ENCODE results near the gene ST14. TPM values are rescaled to one million over a fixed set of nuclear protein-coding genes. Genes with fewer than 3 reads are reported as not detected.

The ST14 gene
- under 0.01 and 0.14 TPM in 2 replicates for total RNA-seq

DNA sequence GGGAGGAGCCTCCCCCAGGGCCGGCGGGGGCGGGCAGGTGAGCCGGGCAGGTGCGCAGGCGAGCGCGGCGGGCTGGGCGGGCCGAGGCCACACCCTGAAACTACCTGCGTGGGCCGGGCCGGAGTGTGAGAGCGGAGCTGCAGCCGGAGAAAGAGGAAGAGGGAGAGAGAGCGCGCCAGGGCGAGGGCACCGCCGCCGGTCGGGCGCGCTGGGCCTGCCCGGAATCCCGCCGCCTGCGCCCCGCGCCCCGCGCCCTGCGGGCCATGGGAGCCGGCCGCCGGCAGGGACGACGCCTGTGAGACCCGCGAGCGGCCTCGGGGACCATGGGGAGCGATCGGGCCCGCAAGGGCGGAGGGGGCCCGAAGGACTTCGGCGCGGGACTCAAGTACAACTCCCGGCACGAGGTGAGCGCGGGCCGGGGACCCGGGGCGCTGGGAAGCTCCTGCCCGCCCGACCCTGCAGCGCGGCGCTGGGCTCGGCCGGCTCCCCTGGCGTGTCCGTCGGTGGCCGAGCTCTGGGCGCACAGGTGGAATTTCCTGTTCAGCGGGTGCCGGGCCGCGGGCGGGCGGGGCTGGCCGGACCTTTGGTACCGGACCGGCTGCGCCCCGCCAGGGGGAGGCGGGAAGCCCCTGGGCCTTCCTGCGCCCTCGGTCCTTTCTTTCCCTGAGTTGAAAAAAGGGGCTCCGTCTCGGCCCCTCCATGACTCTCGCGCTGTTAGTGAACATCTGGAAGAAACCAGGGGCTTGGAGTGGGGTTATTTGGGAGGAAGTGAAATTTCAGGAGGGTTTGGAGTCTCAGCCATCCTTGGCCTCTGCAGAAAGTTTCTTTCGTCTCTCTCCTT lies at the start of gene ST14:
Gene ST14 (plus strand): TSS at position 126 of the 841 bp plus-strand sequence. CDS start 198 bp downstream, at position 324.

Other genes starting within 250 kb of the ST14 start
- gene PRDM10, start 156.9 kb upstream of the ST14 start, total RNA-seq = 2.4 and 2.9 TPM in 2 replicates
- 352 and 507 TPM in 2 replicates for gene APLP2, start 89.9 kb upstream of the ST14 start, total RNA-seq
- 21.6 and 29.4 TPM in 2 replicates for gene ZBTB44, start 155.1 kb downstream of the ST14 start, total RNA-seq